HG02840 (cell line): Measurements from ENCODE around the gene TLCD1.
A peak's percentile ranks its signal among the peaks of the same experiment; 100 is the strongest.
"Not testable (repeated sequence)": the region's sequence is repeated elsewhere in the genome, so short reads cannot be mapped to it uniquely, and the experiment has no call there.

ENCODE experiments used
- ATAC-seq: cut with Tn5 transposase; IDR thresholded peaks from one replicate; pipeline ENCODE4 v1.9.1; 2021; ENCODE audit warnings: mild to moderate bottlenecking, moderate library complexity, moderate number of reproducible peaks; ENCODE audit not compliant: unreplicated experiment, low FRiP score

Gene TLCD1

GRCh38 chr17:28747051-28747691 lies 21.1 kb upstream of the TLCD1 start:
- ATAC-seq: no peak

DNA sequence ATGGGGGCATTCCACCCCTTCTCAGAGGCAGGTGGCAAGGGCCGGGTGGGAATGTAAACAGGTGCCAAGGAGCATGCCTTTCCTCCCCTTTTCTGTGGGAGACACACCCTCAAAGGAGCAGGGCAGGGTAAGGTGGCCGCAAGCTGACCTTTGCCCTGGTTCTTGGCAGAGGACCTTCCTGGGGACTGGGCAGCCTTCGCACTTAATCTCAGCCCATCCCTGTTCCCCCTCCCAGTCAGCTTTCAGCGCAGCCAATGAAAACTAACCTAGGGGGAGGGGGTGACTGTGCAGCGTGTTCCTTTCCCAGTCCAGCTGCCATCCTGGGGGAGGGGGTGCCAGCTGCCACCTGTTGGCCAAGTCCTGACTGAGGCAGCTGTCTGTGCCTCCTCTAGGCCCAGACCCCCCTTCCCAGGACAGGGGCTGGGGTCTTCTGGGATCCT lies 20.6 kb upstream of the TLCD1 start:
- ATAC-seq: no peak

DNA sequence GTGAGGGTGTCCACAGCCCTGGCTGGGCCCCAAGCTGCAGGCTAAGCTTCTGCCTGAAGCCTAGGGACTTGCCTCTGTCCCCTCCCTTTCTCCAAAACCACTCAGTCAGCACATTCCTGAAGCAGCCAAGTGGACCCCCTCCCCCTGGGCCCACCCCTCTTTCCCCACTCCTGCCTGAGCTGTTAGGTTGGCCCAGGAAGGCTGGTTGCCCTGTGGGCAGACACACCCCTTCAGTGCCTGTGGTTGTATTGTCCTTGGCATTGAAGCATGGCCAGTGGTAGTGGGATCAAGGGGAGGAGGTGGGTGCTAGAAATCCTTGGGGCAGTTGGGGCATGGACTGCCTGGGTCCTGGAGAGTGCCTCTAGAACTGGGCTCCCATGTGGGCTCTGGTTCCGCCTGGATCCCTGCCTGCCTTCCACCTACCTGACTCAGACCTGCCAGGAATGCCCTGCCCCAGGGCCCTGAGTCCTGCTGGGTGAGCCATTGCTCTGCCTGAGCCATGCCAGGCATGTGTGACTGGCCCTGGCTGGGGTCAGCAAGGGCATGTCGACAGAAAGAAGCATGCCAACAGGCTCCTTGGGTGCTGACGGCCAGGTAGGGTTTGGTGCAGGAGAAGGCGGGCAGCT lies 19.9 kb upstream of the TLCD1 start:
- ATAC-seq: no peak

DNA sequence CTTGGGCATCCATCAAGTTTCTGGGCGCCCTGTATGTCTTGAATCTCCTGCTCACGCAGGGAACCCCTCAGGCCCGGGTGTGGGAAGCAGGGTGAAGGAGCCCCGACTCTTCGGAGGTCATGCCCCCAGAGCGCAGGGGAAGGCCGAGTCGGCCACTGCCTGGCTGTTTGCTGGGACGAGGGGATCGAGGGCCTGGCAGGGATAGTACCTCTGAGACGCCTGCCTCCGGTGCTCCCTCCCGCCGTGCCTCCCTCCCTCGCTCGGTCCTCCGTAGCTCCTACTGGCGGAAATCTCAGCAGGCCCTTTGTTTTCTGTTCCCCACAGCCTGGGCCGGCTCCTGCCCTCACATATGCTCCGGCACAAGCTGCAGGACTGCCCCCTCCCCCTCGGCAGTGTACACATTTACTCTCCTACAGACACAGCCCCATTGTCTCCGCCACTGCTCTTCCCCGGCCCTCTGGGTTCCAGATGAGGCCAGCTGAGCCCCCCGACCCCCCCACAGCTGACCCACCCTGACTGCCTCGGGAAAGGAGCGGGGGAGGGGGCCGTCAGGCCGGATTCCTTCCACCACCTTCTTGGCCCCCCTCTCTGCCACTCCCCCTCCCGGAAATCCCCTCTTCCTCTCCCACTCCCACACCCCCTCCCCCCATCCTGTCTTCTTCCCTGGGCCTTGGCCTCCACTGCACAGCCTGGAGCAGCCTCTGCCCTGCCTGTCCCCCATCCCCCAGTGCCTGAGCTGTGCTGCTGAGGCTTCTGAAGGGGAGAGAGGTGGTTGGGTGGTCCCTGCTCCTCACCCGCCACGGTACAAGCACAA lies 19.1 kb upstream of the TLCD1 start:
- ATAC-seq: no peak

GRCh38 chr17:28744104-28744971 lies 18.3 kb upstream of the TLCD1 start:
- peak; percentile 27 for ATAC-seq

DNA sequence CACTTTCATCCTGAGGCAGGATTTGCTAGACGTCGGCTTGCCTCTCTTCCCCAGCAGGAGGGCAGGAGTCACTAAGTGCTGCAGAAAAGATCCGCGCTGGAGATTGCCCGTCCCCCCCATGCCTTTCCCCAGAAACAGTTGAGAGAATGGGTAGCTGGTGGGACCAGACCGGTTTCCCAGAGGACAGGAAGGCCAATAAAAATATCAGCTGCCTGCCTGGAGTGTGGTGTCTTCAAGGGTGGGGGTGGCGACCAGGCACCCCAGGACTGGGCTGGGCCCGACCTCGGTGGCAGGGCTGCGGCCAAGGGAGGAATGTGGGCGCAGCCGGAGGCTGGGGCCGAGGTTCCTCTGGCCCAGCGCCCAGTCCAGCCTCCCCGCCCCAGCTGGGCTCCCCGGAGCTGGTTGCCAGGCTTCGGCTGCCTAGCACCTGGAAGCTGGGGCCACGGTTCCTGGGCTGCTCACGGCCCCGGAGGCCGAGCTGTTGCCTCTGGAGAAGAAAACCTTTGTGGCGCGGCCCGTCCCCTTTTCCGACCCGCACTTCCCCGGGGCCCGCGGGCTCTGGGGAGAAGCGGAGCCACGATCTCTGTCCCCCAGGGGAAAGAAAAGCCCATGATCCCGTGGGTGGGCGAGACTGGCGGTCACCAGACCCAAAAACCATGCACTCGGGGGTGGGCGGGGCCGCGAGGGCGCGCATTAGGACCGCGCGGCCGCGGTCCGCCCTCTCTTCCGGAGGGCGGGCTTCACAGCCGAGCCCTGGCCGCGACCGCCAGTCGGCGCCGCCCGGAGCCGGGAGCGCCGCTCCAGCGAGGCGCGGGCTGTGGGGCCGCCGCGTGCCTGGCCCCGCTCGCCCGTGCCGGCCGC lies 17.4 kb upstream of the TLCD1 start, which contains the start of gene TRAF4:
TRAF4 (plus strand) TSS at position 769 of the 861 bp plus-strand sequence. CDS start 102 bp downstream, outside the sequence.
- ATAC-seq: peak; percentile 52

GRCh38 chr17:28741358-28742349 lies 15.6 kb upstream of the TLCD1 start:
- no peak for ATAC-seq

DNA sequence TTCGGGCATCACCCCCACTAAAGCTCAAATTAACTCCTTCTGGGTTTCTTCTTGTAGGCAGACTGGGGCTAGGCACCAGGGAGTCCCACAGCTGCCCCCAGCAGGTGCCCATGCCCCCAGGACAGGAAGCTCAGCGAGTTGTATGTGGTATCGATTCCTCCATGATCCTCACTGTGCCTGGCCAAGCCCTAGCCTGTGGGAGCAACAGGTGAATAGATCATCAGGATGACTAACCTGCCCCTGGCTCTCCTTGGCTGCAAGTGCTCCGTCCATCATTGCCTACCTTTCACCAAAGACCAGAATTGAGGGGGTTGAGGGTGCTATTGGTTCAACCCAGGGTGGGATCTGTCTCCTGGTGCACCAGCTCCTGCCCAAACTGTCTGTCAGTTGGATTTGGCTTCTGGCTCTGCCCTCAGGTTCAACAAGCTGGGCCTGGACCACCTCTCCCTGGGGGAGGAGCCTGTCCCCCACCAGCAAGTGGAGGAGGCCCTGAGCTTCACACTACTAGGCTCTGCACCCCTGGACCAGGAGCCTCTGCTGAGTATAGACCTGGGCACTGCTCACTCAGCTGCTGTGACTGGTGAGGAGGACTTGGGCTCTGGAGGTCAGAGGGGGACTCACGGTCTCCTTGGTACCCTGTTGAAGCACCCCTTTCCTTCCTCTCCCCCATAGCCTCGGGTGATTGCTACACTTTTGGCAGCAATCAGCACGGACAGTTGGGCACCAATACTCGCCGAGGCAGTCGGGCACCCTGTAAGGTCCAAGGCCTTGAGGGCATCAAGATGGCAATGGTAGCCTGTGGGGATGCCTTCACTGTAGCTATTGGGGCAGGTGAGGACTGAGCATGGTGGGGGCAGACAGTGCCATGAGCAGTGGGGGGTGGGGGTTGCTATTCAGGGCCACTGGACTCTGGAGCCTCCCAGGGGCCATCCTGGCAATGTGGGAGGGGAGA lies 14.6 kb upstream of the TLCD1 start:
- no peak for ATAC-seq

DNA sequence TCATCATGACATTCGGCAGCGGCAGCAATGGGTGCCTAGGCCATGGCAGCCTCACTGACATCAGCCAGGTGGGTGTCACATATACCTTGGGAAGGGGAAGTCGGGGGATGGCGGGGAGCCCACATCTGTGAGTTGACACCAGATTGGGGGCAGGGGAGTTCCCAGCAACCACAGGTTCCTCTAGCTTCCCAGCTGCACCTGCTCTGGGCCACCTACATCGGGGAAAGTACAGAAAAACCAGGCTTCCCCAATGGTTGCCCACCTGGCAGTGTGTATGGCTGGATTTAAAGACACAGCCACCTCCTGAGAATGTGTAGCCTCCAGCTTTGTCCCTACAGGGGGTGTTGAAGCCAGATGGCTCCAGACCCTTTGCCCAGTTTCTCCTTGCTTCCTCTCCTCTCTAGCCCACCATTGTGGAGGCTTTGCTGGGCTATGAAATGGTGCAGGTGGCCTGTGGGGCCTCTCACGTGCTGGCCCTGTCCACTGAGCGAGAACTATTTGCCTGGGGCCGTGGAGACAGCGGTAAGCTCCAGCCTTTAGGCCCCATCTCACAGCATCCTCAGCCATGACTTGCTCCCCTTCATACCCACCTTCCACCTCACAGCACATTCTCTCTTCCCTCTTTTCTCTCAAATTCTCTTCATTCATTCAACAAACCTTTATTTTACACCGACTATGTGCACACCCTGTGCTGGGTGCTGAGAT lies 12.8 kb upstream of the TLCD1 start:
- no peak for ATAC-seq

DNA sequence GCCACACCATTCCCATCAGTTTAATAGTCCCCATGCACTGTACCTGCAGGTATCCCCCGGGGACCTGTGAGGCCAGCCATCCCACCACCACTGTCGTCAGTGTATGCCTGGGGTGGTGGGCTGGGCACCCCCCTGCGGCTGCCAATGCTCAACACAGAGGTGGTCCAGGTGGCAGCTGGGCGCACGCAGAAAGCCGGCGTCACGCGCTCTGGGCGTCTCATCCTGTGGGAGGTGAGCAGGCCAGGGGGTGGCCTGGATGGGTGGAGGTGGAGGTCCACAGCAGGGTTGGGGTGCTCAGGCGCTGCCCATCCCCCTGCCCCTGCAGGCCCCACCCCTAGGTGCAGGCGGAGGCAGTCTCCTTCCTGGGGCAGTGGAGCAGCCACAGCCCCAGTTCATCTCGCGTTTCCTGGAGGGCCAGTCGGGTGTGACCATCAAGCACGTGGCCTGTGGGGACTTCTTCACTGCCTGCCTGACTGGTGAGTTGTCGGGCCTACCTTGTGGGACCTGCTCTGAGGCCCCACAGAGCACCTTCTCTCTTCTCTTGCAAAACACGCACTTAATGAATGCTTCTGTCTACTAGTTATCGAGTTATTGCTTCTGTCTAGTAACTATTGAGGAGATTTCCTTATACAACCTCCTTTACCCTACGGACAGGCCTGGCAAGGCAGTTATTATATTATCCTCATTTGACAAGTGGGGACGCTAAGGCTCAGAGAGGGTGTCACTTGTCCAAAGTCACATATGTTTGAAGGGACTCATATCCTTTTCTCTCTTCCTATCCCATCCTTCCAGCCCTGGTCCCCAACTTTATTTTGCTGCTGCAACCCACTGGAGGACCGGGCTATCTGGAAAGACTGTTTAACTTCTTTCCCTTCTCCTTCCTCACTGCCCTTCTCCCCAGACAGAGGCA lies 12.0 kb upstream of the TLCD1 start:
- peak; percentile 53 for ATAC-seq

- ATAC-seq: no peak
These were observed 11.3 kb upstream of the TLCD1 start for GRCh38 chr17:28737316-28737715.

DNA sequence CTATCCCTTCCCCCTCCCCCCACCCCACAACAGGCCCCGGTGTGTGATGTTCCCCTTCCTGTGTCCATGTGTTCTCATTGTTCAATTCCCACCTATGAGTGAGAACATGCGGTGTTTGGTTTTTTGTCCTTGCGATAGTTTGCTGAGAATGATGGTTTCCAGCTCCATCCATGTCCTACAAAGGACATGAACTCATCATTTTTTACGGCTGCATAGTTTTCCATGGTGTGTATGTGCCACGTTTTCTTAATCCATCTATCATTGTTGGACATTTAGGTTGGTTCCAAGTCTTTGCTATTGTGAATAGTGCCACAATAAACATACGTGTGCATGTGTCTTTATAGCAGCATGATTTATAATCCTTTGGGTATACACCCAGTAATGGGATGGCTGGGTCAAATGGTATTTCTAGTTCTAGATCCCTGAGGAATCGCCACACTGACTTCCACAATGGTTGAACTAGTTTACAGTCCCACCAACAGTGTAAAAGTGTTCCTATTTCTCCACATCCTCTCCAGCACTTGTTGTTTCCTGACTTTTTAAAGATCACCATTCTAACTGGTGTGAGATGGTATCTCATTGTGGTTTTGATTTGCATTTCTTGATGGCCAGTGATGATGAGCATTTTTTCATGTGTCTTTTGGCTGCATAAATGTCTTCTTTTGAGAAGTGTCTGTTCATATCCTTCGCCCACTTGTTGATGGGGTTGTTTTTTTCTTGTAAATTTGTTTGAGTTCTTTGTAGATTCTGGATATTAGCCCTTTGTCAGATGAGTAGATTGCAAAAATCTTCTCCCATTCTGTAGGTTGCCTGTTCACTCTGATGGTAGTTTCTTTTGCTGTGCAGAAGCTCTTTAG lies 10.1 kb upstream of the TLCD1 start:
- not testable (repeated sequence) for ATAC-seq

GRCh38 chr17:28735242-28735722 lies 9.2 kb upstream of the TLCD1 start:
- no peak for ATAC-seq

DNA sequence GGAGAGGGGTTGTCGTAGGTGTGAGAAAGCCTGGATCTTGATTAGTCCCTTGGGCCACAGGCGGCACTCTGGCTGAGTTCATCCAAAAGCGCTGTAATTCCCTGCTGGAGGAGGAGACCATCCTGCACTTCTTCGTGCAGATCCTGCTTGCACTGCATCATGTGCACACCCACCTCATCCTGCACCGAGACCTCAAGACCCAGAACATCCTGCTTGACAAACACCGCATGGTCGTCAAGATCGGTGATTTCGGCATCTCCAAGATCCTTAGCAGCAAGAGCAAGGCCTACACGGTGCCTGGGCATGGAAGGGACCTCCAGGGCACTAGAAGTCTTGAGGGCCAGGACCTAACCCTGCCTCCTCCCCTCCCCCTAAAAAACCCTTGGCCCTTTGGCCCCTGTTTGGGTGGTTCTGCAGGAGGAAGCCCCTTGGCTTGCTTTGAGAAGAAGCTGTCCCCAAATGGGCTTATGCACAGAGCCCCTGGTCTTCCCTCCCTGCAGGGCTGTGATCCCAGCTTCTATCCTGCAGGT lies 8.7 kb upstream of the TLCD1 start:
- ATAC-seq: no peak
